Right lobe of liver (tissue), 6 donors: ENCODE measurements around the gene OSBPL2. TPM values are rescaled to one million over a fixed set of nuclear protein-coding genes. Genes with fewer than 3 reads are reported as not detected.

Experiments used
- ATAC-seq, 4 donors: fragments of 200-7000 bp; cut with Tn5 transposase; one replicate each; pipeline ENCODE4 v1.9.1; 2020; ENCODE audit warnings: mild to moderate bottlenecking in 4 of 4, moderate library complexity in 4 of 4
- DNase-seq, 3 donors: peaks; one replicate each; pipeline ENCODE4 v3.0.0-alpha.2; 2020
- H3K27ac ChIP-seq, 3 donors: fragments of 200-600 bp; one replicate each; pipeline ENCODE4 v1.8.0; 2022
- H3K27me3 ChIP-seq, 2 donors: fragments of 200-600 bp; one replicate each; pipeline ENCODE4 v1.8.0; 2022
- H3K36me3 ChIP-seq, 4 donors: fragments of 200-600 bp; sonication (generic) in 1 of 4; one replicate each; pipeline versions ENCODE4 v1.5.1 to v1.8.0; 2017 to 2022; ENCODE audit warnings: control low read depth in 1 of 4
- H3K4me1 ChIP-seq, 4 donors: fragments of 200-600 bp; sonication (generic) in 1 of 4; one replicate each; pipeline versions ENCODE4 v1.5.1 to v1.8.0; 2017 to 2022; ENCODE audit warnings: control low read depth in 1 of 4
- H3K4me3 ChIP-seq, 3 donors: fragments of 200-600 bp; one replicate each; pipeline ENCODE4 v1.8.0; 2022
- H3K9me3 ChIP-seq, 4 donors: fragments of 200-600 bp; sonication (generic) in 1 of 4; one replicate each; pipeline versions ENCODE4 v1.5.1 to v1.8.0; 2017 to 2022; ENCODE audit warnings: control low read depth in 1 of 4
- POLR2A ChIP-seq: fragments of 450-650 bp; IDR thresholded peaks from one replicate; pipeline ENCODE4 v1.6.1; 2017; ENCODE audit warnings: antibody characterized with exemption, mild to moderate bottlenecking
- WGBS: methylation state at CpG from one replicate; pipeline ENCODE4 v1.1.6; 2018; ENCODE audit warnings: low coverage, low lambda C conversion rate; ENCODE audit not compliant: insufficient coverage; ENCODE audit errors: missing lambda C conversion rate; 5-methylcytosine and 5-hydroxymethylcytosine counted together
- intact Hi-C, 2 donors: fragments of 100-400 bp; cut with DNase I; formaldehyde crosslinking; loops; one replicate each; pipeline versions ENCODE4 v1.11.2 to v1.14.1; 2022
- total RNA-seq, 6 experiments: library from RNA; depleted of rRNA in 2 of 6; stranded (reverse); fragments of >200 nt in 2 of 6; fragmentation: NEBNext Ultra II Directional in 3 of 6; extraction: Animal tissue kit (Norgen Biotek cat#: 25700) in 3 of 6; gene quantifications; one replicate each; pipeline versions ENCODE4 v1.1.0 to v1.2.4, GENCODE V29; 2016 to 2023
- TF ChIP-seq, protein P1 (sequence below), 4 donors: fragments of 200-600 bp in 3 of 4; fragments of 450-650 bp in 1 of 4; IDR thresholded peaks; one replicate each; pipeline versions ENCODE4 v1.5.1 to v1.8.0; 2016 to 2022; ENCODE audit warnings: antibody characterized with exemption in 4 of 4, mild to moderate bottlenecking in 2 of 4
- donor health status: DM: no; HTN: yes; CAD: no.
- donor health status: DM: no; HTN: no; CAD: no.
- donor health status: DM: no; HTN: no; CAD: no.
- donor health status: DM: no; HTN: yes; CAD: no.
- donor health status: DM: no; HTN: yes; CAD: no.

Gene OSBPL2
- total RNA-seq, 6 experiments from 2014 or later, result 15.6 to 27.8 (median 21.2) TPM

- H3K9me3 ChIP-seq, result no peaks in the 10 kb centered on the region
- TF ChIP-seq, protein P1, sequence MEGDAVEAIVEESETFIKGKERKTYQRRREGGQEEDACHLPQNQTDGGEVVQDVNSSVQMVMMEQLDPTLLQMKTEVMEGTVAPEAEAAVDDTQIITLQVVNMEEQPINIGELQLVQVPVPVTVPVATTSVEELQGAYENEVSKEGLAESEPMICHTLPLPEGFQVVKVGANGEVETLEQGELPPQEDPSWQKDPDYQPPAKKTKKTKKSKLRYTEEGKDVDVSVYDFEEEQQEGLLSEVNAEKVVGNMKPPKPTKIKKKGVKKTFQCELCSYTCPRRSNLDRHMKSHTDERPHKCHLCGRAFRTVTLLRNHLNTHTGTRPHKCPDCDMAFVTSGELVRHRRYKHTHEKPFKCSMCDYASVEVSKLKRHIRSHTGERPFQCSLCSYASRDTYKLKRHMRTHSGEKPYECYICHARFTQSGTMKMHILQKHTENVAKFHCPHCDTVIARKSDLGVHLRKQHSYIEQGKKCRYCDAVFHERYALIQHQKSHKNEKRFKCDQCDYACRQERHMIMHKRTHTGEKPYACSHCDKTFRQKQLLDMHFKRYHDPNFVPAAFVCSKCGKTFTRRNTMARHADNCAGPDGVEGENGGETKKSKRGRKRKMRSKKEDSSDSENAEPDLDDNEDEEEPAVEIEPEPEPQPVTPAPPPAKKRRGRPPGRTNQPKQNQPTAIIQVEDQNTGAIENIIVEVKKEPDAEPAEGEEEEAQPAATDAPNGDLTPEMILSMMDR (IDR thresholded peaks at IDR 0.05), result no peak
- TF ChIP-seq POLR2A, result no peak
- H3K4me3 ChIP-seq, result peak overlapping the region in 1 of 3 donors; percentile 52
- WGBS, result 14% methylated on average over 16 of the region's 84 CpGs
- no peak for DNase-seq
- peaks cover 0 to 9% (median 0%) of the 10 kb centered on the region in 4 donors for H3K4me1 ChIP-seq
- H3K27ac ChIP-seq, result no peak overlapping the region
- no peaks in the 10 kb centered on the region for H3K36me3 ChIP-seq
- intact Hi-C loops, result no loop called here
- no peak for ATAC-seq
- peaks cover 0 to 13% of the 10 kb centered on the region in 2 donors for H3K27me3 ChIP-seq
These were observed 19.0 kb upstream of the OSBPL2 start for GRCh38 chr20:62219101-62219991.

DNA sequence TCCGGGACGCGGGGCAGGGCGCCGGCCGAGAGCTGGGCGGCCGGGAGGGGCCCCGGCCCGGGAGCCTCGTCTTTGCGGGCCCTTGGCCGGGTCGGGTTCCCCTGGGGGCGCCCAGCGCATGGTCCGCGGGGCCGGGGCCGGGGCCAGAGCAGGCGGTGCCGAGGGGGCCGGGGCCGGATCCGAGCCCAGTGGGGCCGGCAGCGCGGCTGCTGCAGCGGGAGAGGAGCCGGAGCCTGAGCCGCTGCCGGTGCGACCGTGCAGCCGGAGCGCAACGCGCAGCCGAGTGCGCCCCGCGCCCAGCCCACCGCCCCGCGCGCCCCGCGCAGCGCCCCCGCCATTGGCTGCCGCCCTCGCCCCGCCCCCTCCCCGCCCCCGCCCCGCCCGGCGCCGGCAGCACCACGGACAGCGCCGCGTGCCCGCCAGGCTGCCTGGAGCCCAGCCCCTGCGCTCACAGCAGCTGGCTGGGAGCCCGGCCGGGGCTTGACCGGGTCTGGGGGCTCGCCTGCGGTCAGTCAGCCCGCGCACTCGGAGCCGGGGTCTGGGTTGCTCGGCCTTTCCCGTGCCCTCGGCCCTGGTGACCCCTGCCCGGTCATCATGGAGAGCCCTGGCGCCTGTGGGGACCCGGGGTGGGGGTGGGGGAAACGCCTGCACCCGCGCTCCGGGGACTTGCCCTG lies 18.2 kb upstream of the OSBPL2 start, which contains the start of gene HRH3:
TSS of gene HRH3 (minus strand) at position 287 of the 674 bp plus-strand sequence. CDS start 308 bp downstream, outside the sequence.
- ATAC-seq (peak; percentile 58 to 84 (median 74)), DNase-seq (peak in 1 of 3 donors; percentile 50)
- H3K27ac ChIP-seq, result no peak within 1 kb of the TSS
- peak within 1 kb of the TSS in 1 of 3 donors; percentile 52 for H3K4me3 ChIP-seq
- peaks cover 0 to 9% (median 0%) of the 10 kb centered on the region in 4 donors for H3K4me1 ChIP-seq
- no peaks in the 10 kb centered on the region for H3K9me3 ChIP-seq
- no peaks in the 10 kb centered on the region for H3K36me3 ChIP-seq
- no peak for TF ChIP-seq POLR2A
- TF ChIP-seq, protein P1 (IDR thresholded peaks at IDR 0.05), result no peak
- peaks cover 0 to 13% of the 10 kb centered on the region in 2 donors for H3K27me3 ChIP-seq
- intact Hi-C loops, result no loop called here
- no CpG with 5 or more reads among the region's 84 CpGs for WGBS

GRCh38 chr20:62220666-62221568 lies 17.4 kb upstream of the OSBPL2 start:
- Histone ChIP-seq H3K4me1 (peaks cover 0 to 9% (median 0%) of the 10 kb centered on the region in 4 donors), H3K4me3 (no peak overlapping the region), H3K9me3 (no peaks in the 10 kb centered on the region), H3K36me3 (no peaks in the 10 kb centered on the region), H3K27me3 (peaks cover 0 to 13% of the 10 kb centered on the region in 2 donors), H3K27ac (no peak overlapping the region)
- ATAC-seq (no peak), DNase-seq (no peak)
- TF ChIP-seq, protein P1 (IDR thresholded peaks at IDR 0.05), result no peak
- TF ChIP-seq POLR2A, result no peak
- 3% methylated on average over 5 of the region's 46 CpGs for WGBS
- intact Hi-C loops, result no loop called here

- Histone ChIP-seq H3K9me3 (no peaks in the 10 kb centered on the region), H3K36me3 (no peaks in the 10 kb centered on the region), H3K27ac (no peak overlapping the region)
These were observed 16.0 kb upstream of the OSBPL2 start for GRCh38 chr20:62222266-62222850.

More at GRCh38 chr20:62222266-62222850, 16.0 kb upstream of the OSBPL2 start:
- H3K4me3 ChIP-seq, result no peak overlapping the region
- ATAC-seq, result no peak
- no peak for DNase-seq
- H3K4me1 ChIP-seq, result peaks cover 0 to 9% (median 0%) of the 10 kb centered on the region in 4 donors
- WGBS, result 40% methylated on average over 1 of the region's 18 CpGs
- intact Hi-C loops, result no loop called here
- TF ChIP-seq, protein P1 (IDR thresholded peaks at IDR 0.05), result no peak
- TF ChIP-seq POLR2A, result no peak
- H3K27me3 ChIP-seq, result peaks cover 0 to 13% of the 10 kb centered on the region in 2 donors
